Measurements from ENCODE around the gene UTP4. TPM values are rescaled to one million over a fixed set of nuclear protein-coding genes. Genes with fewer than 3 reads are reported as not detected.

The UTP4 gene
- total RNA-seq, result 57.9 and 61.6 TPM in 2 replicates

DNA sequence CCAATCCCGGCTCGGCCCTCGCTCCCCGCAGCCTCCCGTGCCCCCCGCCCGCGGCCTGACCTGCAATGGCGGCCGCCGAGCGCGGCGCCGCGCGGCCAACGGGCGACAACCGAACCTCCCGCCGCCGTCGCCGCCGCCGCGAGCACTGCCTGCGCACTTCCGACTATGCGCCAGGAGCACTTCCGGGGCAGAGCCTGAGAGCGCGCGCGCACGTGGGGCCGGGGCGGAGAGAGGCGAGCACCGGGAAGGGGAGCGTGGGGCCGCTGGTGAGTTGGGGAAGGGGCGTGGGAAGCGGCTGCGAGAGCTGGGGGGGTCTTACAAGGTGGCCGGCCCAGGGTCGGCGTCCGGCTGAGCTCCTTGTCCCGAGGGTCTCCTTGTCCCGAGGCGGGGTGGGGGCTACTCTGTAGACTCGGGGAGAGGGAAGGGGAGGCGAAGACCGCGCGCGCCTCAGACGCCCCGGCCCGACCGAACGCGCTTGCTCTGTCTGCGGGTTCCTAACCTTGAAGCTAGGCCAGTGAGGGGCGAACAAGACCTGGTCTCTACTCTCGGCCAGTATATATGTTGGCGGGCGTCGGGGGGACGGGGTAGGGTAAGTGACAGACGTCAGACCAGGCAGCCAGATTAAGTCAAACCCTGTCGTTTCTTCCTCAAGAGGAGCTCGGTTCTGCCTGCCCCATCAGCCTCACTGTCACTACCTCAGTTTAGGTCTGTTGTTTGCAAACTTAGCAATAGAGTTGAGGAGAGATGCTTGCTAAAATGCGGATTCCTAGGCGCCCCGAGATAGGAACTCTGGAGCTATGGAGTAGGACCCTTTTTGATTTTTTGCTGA, at the start of gene UTP4, which contains the start of gene CHTF8:
TSS of gene UTP4 (plus strand) at position 226 of the 829 bp plus-strand sequence. CDS start 811 bp downstream, outside the sequence.
TSS of gene CHTF8 (minus strand) at position 165 of the 829 bp plus-strand sequence. CDS start 11,130 bp downstream, outside the sequence.
- intact Hi-C loops (cut with micrococcal nuclease), result loop anchor here (1.0 to 10.0 kb wide), 4 partner anchors 55 to 1138 kb away; partner anchors contain the start of genes DPEP2, SNTB2, TANGO6 and WWP2

DNA sequence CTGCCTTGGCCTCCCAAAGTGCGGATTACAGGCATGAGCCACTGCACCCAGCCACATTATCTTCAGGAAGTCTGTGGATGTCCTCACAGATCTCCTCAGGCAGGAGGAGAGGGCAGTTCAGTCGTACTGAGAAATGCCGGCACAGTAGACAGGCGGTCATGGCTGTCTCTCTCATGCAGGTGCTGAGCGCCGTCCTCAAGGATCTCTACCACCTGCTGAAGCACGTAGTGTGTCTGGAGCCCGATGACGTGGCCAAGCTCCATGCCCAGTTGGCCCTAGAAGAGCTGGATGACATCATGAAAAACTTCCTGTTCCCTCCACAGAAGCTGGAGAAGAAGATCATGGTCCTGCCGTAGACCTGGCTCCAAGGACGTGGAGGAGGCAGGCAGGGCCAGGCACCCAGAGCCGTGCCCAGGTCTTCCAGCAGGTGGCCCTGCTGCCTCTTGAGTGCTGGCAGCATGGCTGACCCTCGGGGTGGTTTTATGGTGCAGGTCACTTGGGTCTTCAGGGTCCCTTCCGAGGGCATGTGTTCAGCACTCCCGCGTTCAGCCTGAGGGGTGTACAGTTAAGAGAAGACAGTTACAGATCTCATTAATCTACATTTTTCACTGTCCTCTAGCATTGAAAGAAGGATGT, 49.0 kb upstream of the UTP4 start:
- intact Hi-C loops (cut with micrococcal nuclease), result no loop called here

- intact Hi-C loops (cut with micrococcal nuclease), result no loop called here
These were observed 48.2 kb upstream of the UTP4 start for GRCh38 chr16:69084289-69084688.

DNA sequence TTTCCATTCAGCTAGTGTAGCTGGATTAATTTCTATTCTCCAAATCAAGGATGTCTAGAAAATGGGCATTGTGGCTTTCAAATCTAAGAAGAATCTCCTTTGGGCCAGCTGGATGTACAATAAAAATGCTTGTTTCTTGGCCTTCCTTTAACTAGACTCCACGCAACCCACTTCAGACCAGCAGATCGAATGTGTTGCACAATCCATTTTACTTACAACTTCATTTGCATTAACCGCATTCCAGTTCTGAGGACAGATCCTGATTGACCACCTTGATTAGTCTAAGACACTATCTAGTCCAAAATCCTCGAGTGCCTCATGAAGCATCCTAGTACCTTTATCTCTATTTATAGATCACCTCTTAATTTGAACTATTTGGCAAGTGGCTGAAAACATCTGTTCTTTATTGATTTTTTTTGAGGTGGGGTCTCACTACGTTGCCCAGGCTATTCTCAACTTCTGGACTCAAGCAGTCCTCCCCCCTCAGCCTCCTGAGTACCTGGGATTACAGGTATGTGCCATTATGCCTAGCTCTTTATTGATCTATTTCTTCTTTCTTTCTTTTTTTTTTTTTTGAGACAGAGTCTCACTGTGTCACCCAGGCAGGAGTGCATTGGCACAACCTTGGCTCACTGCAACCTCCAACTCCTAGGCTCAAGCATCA, 47.3 kb upstream of the UTP4 start:
- intact Hi-C loops (cut with micrococcal nuclease), result no loop called here

DNA sequence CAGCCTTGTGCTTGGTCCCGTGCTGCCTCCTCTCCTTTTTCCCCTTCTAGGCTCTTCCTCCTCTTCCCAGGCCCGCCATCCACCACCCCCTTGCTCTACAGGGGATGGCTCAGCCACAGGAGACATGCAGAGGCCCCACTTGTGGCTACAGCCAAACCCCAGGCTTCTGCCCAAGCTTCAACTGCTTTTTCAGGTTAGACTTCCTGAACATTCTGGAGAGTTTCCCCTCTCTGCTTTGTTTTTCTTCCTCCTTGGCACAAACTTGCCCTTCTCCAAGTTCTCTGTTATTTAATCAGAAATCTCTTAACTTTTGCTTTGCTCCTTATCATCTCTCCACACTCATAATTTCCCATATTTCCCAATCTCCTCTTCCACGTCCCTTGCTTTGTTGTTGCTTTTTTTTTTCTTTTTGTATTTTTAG, 45.3 kb upstream of the UTP4 start:
- intact Hi-C loops (cut with micrococcal nuclease), result no loop called here

DNA sequence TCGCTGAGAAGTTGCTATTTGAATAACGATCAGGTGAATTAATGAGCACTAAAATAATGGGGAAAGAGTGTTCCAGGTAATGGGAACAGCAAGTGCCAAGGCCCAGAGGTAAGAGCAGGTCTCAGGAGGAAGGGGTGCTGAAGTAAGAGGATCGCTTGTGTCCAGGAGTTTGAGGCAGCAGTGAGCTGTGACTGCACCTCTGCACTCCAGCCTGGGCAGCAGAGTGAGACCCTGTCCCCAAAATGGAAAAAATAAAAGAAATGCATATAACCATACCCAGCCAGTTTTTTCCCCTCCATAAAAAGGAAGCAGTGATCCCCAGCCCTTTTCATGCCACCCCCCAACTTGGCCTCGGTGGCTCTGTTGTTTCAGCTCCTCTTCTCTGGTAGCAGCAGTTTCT, 43.8 kb upstream of the UTP4 start:
- intact Hi-C loops (cut with micrococcal nuclease), result no loop called here

DNA sequence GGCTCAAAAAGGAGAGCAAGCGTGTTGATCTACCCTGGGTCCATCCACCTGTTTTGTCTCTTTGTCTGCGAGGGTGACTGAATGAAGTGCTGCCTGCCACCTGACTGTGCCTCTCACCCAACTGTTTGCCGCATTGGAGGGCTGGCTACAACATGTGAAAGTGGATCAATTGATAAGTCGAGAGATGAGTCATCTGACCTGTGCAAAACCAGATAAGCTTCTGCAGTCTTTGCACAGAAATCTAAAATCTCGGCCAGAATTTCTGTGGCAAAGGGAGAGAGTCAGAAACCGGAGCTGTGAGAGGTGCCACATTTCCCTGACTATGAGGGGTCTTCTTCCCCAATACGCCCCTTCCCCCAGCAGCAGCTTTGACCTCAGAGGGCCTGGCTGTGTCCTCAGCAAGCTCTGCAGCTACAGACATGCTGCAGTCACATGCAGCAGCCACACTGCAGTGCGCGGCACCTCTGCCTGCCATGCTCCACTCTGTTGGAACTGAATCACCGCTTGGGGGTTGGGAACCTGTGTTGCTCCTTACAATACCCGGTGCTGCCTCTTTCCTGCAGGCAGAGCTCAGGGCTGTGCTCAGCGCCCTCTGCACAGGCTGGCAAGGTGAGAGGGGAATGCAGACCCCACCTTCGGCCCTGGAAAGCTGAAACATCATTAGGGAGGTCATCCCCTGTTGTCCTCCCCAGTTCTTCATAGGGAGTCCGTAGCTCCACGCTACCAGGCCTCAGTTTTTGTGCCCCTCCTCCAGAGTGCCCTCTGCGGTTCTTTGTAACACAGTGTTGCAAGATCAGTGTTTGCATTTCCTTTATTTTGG, 43.1 kb upstream of the UTP4 start:
- intact Hi-C loops (cut with micrococcal nuclease), result no loop called here

GRCh38 chr16:69093974-69094373, 38.5 kb upstream of the UTP4 start:
- intact Hi-C loops (cut with micrococcal nuclease), result no loop called here

GRCh38 chr16:69094501-69094900, 37.9 kb upstream of the UTP4 start:
- intact Hi-C loops (cut with micrococcal nuclease), result no loop called here

DNA sequence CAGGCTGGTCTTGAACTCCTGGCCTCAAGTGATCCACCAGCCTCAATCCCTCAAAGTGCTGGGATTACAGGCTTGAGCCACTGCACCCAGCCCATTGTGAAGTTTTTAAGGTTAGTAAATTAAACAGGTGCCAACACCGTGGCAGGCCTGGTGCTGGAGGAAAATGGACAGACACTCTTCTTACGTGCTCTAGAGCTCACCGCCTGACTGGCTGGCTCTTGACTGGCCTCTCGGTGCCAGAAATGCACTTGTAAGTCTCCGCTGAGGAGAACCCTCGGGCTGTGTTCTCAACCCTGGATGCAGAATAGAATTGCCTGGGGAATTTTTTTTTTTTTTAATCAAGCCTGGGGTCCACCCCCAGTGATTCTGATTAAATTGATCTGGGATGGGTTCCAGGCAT, 37.3 kb upstream of the UTP4 start:
- intact Hi-C loops (cut with micrococcal nuclease), result no loop called here

- intact Hi-C loops (cut with micrococcal nuclease), result no loop called here
These were observed 32.3 kb upstream of the UTP4 start for GRCh38 chr16:69100071-69100691.

DNA sequence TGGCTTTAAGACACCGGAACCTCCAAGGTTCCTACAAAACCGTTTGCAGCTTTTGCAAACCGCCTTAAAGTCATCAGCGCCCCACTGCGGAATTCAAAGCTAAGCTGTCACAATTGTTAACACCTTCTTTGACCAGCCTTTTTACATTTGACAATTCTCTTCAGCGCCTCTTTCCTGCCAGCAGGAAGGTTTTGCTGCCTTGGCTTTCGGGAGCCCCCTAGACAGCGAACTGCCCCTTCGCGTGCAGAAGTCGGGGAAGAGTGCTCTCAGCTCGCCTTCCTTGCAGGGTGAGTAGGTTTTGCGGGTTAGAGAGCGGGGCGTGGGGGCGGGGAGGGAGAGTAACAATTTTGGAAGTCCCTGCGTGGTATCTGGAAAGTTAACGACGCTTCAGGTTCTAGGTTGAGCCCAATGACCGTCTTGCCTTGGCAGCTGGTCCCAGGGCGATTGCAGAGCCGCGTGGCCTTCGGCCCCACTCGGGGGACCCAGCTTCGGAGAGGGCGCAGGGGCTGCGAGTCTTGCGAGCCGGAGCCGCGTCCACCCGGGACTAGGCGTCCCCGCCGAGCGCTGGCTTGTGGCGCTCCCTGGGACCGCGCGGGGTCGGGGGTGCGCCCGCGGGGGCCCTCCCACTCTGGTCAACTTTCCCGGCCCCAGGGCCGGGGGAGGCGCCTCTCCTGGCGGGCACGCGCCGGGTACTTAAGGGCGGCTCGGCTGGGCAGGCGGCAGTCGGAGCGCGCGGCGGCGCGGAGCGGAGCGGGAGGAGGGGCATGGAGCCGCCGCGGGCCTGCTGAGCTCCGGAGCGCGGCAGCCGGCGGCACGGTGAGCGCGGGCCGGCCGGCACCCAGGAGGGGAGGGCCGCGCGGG, 26.7 kb upstream of the UTP4 start, which contains the start of gene HAS3:
TSS of gene HAS3 (plus strand) at position 153 of the 861 bp plus-strand sequence. CDS start 3,743 bp downstream, outside the sequence.
- intact Hi-C loops (cut with micrococcal nuclease), result loop anchor here (2.0 kb wide), 1 partner anchor 263 kb away; the partner anchor contains the start of gene TANGO6

DNA sequence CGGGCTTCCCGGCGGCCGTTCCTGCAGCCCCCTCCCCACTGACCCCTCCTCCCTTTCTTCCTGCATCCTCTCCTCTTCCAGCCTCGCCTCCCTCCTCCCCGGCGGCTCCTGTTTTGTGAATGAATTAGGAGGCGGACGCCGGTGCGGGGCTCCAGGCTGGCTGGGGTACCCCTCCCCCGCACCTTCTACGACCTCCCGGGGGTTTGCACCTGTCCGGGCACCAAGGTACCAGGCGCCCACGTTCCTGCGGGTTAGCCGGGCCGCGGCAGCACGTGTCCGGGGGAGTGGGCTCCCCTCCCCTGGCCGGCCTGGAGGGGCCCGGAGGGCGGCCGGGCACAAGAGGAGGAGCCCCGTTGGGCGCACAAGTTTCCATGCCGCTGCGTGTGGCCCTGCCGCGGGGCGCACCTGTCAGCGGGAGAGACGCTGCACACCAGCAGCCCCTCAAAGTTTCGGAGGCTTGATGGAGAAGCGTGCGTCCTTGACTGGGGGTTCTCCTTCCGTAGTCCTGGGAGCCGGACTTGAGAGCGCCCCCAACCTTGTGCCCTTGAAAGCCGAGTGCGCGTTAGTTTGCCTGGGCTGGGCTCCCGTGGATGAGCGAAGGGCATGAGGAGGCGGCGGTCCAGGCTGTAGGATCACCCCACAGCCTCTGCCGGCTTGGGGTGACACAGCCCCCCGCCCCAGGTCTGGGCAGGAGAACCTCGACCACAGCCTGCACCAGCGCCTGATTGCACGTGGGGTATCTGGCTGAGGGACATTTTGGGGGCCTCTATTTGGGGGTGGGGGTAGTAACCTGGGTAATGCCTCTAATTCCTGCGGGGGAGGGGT, 25.7 kb upstream of the UTP4 start:
- intact Hi-C loops (cut with micrococcal nuclease), result loop anchor here (2.0 kb wide), 1 partner anchor 264 kb away; the partner anchor contains the start of gene TANGO6

DNA sequence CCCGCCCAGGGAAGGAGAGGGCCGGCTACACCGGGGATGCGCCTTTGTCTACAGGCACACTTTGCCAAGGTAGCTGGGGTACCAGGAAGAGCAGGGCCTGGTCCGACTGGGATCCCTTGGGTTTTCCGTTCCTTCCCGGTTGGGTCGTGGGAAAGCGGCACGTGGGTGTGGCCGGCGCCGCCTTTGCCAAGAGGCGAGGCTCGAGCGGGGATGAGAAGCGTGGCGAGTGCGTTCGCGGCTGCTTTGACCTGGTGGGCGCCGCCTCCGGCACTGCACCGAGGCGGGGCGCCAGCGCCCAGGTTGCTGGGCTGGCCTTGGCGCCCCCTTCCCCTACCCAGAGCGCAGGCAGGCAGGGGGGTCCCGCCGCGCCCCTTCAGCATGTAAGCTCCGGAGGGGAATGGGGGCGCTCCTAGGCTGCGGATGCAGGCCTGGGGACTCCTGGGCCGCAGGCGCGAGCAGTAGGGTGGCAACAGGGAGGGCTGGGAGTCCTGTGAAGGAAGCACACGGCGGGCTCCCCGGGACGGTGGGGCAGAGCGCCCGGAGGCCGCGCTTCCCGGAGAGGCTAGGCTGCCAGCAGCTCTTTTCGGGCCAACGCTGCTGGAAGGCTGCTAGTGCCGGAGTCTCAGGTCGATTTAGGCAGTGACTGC, 25.0 kb upstream of the UTP4 start:
- intact Hi-C loops (cut with micrococcal nuclease), result loop anchor here (2.0 kb wide), 1 partner anchor 265 kb away; the partner anchor contains the start of gene TANGO6

DNA sequence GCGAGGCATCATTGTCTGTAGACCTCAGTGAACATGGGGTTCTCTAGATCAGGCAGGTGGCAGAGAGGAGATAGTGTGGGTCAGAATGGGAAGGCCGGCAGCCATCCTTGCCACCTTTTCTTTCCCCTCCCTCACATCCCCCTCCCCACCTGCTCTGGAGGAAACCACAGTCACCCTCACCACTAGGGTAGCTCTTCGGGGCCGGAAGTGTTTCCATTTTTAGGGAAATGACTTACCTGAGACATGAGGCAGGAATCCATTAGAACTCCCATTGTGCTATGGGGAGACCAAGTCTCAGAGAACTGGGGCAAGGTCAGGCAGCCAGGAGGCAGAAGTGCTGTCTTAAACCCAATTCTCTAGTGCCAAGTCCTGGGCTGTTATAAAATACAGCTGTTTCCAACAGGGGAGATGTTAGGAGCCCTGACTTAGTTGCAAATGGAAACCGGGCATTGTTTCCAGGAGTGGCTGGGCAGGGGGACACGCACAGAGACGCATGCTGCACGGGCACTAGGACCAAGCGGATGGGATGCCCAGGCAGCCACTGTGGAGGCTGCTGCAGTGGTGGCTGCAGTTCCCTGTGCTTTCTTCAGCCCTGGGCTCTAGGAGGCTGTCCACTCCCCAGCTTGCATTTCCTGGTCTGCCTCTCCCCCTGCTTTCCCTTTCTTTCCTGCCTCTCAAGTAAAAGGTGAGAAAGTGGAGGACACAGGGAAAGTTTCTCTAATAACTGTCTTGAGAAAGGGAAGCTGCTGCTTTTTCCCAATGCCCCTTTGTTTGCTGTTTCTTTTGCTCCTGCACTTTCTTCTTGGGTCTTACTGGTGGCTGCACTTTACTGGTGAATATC, 24.2 kb upstream of the UTP4 start:
- intact Hi-C loops (cut with micrococcal nuclease), result no loop called here

DNA sequence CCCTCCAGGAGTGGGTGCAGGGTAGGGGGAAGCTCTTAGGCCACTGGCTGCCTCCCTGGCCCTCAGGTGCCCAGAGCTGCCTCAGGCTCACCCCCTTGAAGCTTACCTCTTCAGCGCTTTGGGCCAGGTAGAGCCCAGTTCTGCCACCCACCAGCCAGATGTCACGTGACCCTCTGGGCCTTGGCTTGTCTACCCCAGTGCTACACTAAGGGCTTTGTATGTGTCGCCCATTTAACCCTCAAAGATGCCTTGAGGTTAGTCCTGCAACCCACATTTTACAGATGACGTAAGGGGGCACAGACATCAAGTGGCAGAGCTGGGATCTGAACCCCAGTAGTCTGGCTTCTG, 23.6 kb upstream of the UTP4 start:
- intact Hi-C loops (cut with micrococcal nuclease), result no loop called here
